ENCODE measurements around the gene ANO2.

DNA sequence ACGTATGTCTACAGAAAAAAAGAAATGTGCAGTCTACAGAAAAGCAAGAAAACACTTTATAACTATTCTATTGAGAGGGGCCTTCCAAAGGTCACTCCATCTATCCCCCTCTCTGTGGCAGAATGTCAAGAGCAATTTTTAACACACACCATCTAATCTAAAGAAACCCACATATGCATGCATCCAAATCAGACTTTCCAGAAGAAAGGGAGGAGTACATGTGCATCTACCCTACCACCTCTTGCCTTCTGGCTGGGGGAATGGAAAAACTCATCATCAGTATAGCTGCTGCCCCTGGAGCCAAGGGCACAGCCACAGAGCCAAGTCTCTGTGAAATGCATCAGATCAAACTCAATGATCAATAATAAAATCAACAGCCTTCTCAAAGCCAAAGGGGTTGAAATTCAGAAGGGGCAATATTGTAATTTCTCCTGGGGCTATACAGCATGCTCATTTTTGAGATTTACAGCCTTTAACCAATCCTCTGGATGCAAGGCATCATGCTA lies 63.9 kb downstream of the ANO2 start:
- TF ChIP-seq POLR2AphosphoS5 (IDR thresholded peaks at IDR 0.05; ENCODE audit: low read depth, low read length) = no peak
- no peak for TF ChIP-seq REST (IDR thresholded peaks at IDR 0.05; ENCODE audit: insufficient read depth in 1 of 2, low read depth in 2 of 2, low read length in 2 of 2)
- no peak for TF ChIP-seq SIN3A (IDR thresholded peaks at IDR 0.05; ENCODE audit: borderline replicate concordance, insufficient read depth, low read length)
- TF ChIP-seq TAF1 (IDR thresholded peaks at IDR 0.05; ENCODE audit: borderline replicate concordance, insufficient read depth, low read length) = no peak
- TF ChIP-seq FOXP2 (optimal IDR thresholded peaks at IDR 0.05; ENCODE audit: borderline replicate concordance, extremely low read depth, extremely low read length, insufficient read depth) = no peak
